NB4 (cell line): ENCODE measurements around the gene ZBTB14.

Experiments used
- DNase-seq: peaks from one replicate; pipeline ENCODE4 v3.0.0; 2010; ENCODE audit warnings: low read depth
- H3K4me3 ChIP-seq: one replicate; pipeline ENCODE4 v1.5.1; 2011; ENCODE audit warnings: mild to moderate bottlenecking, low read depth, low read length, moderate library complexity
- CTCF ChIP-seq: IDR thresholded peaks from one replicate; pipeline ENCODE4 v1.5.1; 2012; ENCODE audit warnings: low read depth, low read length
- MAX ChIP-seq: IDR thresholded peaks from 2 replicates; pipeline ENCODE4 v1.6.1; 2011; ENCODE audit warnings: low read depth, low read length
- MYC ChIP-seq: IDR thresholded peaks from 2 replicates; pipeline ENCODE4 v1.6.1; 2011; ENCODE audit warnings: low read depth, low read length
- POLR2A ChIP-seq: IDR thresholded peaks from 2 replicates; pipeline ENCODE4 v1.6.1; 2011; ENCODE audit warnings: mild to moderate bottlenecking; ENCODE audit not compliant: insufficient read length; ENCODE audit errors: extremely low read depth

Gene ZBTB14

GRCh38 chr18:5315838-5316237 is 20.3 kb upstream of the ZBTB14 start:
- TF ChIP-seq MYC (no peak), CTCF (no peak), POLR2A (no peak), MAX (no peak)
- DNase-seq: no peak
- H3K4me3 ChIP-seq: no peak overlapping the region

DNA sequence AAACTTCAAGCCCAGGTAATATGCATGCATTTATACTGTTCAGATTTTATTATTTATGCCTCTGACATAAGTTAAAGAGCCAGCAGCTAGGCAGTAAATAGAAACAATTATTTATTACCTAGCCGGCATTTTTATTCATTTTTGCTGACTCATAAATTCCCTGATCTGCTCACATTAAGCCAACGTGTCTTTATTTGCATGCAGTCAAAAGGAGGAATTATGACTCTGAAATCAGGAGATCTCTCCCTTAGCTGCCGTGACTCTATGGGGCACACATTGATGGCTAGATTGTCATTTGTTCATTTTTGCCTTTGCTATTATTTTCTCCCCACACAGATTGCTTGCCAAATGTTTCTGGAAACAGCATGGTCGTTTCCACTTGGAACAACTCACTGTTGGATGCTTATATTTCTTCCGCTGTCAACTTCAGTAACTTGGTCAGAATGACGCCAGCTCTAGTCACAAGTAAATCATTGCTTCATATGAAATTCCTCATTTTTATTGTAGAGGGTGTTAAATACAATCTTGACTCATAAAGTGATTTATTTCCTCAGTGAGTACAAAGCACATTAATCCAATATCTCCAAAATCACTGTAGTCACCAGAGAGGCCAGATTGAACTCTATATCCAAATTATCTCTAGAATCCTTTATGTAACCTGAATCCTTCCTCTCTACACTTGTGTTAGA is 15.9 kb upstream of the ZBTB14 start:
- no peak for TF ChIP-seq POLR2A
- TF ChIP-seq MAX: no peak
- TF ChIP-seq MYC: no peak
- TF ChIP-seq CTCF: no peak
- DNase-seq: no peak
- H3K4me3 ChIP-seq: no peak overlapping the region

DNA sequence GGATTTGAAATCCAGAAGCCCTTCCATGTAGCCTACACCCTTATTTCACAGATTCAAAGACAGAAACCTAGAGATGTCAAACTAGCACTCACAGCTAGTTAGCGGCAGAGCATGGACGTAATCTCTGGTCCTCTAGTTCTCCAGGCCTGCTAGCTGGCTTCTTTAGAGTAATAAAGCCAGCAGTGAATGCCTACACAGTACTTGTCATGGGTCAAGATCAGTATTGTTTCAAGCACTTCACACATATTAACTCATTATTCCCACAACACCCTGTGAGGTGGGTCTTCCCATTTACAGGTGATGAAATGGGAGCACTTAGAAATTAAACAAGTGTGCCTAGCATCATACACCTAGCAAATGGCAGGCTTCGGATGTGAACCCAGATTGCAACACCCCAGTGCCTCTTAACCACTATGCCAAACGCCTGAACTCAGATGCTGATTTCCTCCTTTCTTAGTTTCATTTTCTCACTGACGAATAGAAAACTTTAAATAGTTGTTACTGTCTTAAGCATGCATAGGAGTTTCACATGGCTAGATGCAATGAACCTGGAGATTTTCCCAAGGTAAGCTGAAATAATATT is 14.5 kb upstream of the ZBTB14 start:
- peak; percentile 74 for DNase-seq
- H3K4me3 ChIP-seq: peak overlapping the region; percentile 54

GRCh38 chr18:5305835-5306234 is 10.3 kb upstream of the ZBTB14 start:
- no peak overlapping the region for H3K4me3 ChIP-seq
- no peak for DNase-seq
- TF ChIP-seq POLR2A (no peak), MYC (no peak), CTCF (no peak), MAX (no peak)

More for the DNA sequence above, 14.5 kb upstream of the ZBTB14 start:
- TF ChIP-seq POLR2A (no peak), MAX (no peak), MYC (no peak), CTCF (no peak)

DNA sequence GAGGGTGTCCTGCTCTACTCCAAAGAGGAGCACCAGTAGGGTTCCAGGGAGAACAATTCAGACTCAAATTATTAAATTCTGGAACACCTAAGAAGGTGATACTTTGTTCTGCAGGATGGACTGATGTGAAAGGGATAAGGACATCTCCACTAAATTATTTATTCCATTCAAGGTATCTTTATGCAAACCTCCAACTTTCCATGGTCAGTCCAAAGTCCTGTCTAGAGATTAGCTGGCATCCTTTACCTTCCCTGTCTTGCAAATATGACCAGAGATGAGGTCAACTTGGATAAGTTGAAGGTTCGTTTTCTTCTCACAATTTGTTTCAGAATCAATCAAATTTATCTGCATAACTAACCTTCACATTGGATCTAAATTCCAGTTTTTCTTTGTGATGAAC is 8.7 kb upstream of the ZBTB14 start:
- TF ChIP-seq POLR2A: no peak
- TF ChIP-seq CTCF: no peak
- no peak for TF ChIP-seq MYC
- TF ChIP-seq MAX: no peak
- no peak for DNase-seq

More for the DNA sequence above, 8.7 kb upstream of the ZBTB14 start:
- no peak overlapping the region for H3K4me3 ChIP-seq
